Astrocyte of the cerebellum (primary cell): ENCODE data around the gene DIAPH1.
A peak's percentile ranks its signal among the peaks of the same experiment; 100 is the strongest.

Experiments
- DNase-seq: peaks from one replicate; pipeline ENCODE4 v3.0.0-alpha.2; 2011; ENCODE audit warnings: low read depth
- H3K4me3 ChIP-seq: 2 replicates; pipeline ENCODE4 v1.5.1; 2011; ENCODE audit warnings: mild to moderate bottlenecking, low read depth, low read length, moderate library complexity
- CTCF ChIP-seq: IDR thresholded peaks from 2 replicates; pipeline ENCODE4 v1.5.1; 2012; ENCODE audit warnings: low read length, low read depth, moderate library complexity, mild to moderate bottlenecking; ENCODE audit errors: missing control alignments
- in situ Hi-C: cut with HindIII; loops from 2 replicates; pipeline ENCODE4 v1.10.0; 2017; ENCODE audit warnings: low sequenced_read_pairs

Gene DIAPH1

DNA sequence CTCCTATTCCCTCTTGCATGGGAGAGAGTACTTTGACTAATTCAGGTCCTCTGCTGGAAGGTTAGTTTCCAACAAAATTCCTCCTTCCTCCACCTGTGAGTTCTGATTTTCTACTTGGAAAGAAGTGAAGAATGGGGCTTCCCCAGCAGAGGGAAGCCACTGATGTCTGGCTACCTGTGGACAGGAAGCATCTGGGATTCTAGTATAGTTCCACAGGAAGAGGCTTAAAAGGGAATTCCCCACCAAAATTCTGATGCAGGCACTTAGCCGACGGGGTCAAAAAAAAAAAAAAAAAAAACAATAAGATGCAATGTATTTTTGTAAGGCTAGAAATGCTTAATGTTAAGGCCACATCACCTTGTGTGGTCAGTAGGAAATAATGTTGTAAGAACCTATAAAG is 96.5 kb downstream of the DIAPH1 start:
- TF ChIP-seq CTCF: no peak
- no peak for DNase-seq
- in situ Hi-C loops: no loop called here
- H3K4me3 ChIP-seq: no peak overlapping the region

GRCh38 chr5:141521244-141521781 is 97.5 kb downstream of the DIAPH1 start:
- no peak overlapping the region for H3K4me3 ChIP-seq
- TF ChIP-seq CTCF: no peak
- DNase-seq: peak; percentile 99
- in situ Hi-C loops: no loop called here

DNA sequence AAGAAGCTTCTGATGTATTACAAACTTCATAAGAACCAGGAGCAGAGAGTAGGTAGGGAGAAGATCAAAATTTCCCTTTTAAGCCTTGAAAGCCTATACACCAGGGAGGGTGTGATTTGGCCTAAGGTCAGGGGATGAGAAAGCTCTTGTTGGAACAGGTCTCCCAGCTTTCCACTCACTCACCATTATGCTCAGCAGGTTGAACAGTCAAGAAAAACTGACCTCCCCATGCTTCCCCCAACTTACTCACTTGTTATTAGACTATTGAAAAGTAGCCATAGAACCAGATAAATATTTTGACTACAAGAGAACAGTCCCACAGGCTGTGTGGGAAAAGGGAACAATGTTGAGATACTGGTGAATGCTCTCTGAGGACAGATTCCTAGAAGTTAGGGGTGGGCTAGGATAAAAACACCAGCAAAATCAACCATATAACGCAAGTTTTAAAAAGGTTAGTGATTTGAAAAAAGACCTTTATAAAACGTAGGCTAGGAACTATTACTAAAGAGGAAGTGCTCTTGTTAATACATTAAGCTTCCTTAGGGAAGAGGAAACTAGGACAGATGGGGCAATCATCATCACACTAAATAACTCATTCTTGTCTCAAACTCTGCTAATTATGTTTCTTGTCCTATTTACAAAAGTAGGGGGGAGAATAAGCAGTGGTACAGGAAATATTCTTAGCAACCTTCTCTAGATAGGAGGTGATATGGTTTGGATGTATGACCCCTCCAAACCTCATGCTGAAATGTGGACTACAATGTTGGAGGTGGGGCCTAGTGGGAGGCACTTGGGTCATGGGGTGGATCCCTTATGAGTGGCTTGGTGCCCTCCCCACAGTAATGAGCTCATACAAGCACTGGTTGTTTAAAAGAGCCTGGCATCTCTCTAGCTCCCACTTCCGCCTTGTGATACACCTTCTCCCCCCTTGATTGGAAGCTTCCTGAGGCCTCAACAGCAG is 98.9 kb downstream of the DIAPH1 start:
- in situ Hi-C loops: loop anchor here (5.0 kb wide), 1 partner anchor 38 kb away; no protein-coding TSS in a partner anchor
- H3K4me3 ChIP-seq: no peak overlapping the region
- DNase-seq: no peak
- TF ChIP-seq CTCF: no peak

- in situ Hi-C loops: loop anchor here (5.0 kb wide), 1 partner anchor 36 kb away; no protein-coding TSS in a partner anchor
- no peak for DNase-seq
- no peak overlapping the region for H3K4me3 ChIP-seq
- TF ChIP-seq CTCF: no peak
Observed at GRCh38 chr5:141518618-141519015, 100.2 kb downstream of the DIAPH1 start.

- DNase-seq: no peak
- H3K4me3 ChIP-seq: no peak overlapping the region
- TF ChIP-seq CTCF: no peak
- in situ Hi-C loops: loop anchor here (5.0 kb wide), 1 partner anchor 36 kb away; no protein-coding TSS in a partner anchor
Observed at GRCh38 chr5:141517880-141518617, 100.8 kb downstream of the DIAPH1 start.

DNA sequence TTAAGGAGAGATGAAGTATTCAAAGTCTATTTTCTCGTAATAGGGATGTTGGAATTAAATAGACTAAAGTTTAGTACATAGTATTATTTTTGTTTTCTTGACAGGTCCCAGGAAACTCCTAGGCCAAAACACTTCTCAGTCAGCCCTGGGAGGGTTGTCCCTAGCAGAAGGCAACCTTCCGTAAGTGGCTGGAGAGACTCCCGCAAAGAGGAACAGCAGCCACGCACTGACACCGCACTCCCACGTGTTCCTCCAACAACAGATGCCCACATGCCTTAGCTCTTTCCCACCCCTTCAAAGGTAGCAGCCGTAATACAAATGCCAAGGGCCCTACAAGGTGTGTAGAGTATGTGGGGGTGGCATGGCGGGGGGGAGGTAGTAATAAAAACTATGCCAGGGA is 101.5 kb downstream of the DIAPH1 start:
- DNase-seq: no peak
- TF ChIP-seq CTCF: no peak
- no peak overlapping the region for H3K4me3 ChIP-seq
- in situ Hi-C loops: loop anchor here (5.0 kb wide), 1 partner anchor 35 kb away; no protein-coding TSS in a partner anchor
